Skeletal muscle tissue (tissue), 5 donors: ENCODE results near the gene UROS. TPM values are rescaled to one million over a fixed set of nuclear protein-coding genes. Genes with fewer than 3 reads are reported as not detected.

Experiments used
- H3K27ac ChIP-seq: one replicate; pipeline ENCODE4 v1.7.0; 2013; ENCODE audit warnings: mild to moderate bottlenecking, low read depth, low read length, inconsistent platforms
- H3K27me3 ChIP-seq, 3 donors: one replicate each; pipeline ENCODE4 v1.7.0; 2013; ENCODE audit warnings: low read length in 3 of 3; ENCODE audit not compliant: control insufficient read depth in 3 of 3, insufficient read depth in 3 of 3
- H3K36me3 ChIP-seq, 3 donors: one replicate each; pipeline ENCODE4 v1.7.0; 2013; ENCODE audit warnings: low read length in 3 of 3; ENCODE audit not compliant: control insufficient read depth in 3 of 3, insufficient read depth in 3 of 3
- H3K4me1 ChIP-seq, 3 donors: one replicate each; pipeline ENCODE4 v1.7.0; 2013; ENCODE audit warnings: low read length in 3 of 3, mild to moderate bottlenecking in 3 of 3; ENCODE audit not compliant: control insufficient read depth in 3 of 3, insufficient read depth in 3 of 3
- H3K4me3 ChIP-seq, 3 donors: one replicate each; pipeline ENCODE4 v1.7.0; 2013; ENCODE audit warnings: low read length in 3 of 3
- H3K9ac ChIP-seq, 3 donors: one replicate each; pipeline ENCODE4 v1.7.0; 2013; ENCODE audit warnings: low read length in 3 of 3, mild to moderate bottlenecking in 3 of 3, moderate library complexity in 2 of 3, low read depth in 1 of 3
- H3K9me3 ChIP-seq, 3 donors: one replicate each; pipeline ENCODE4 v1.7.0; 2013; ENCODE audit warnings: low read length in 3 of 3; ENCODE audit not compliant: control insufficient read depth in 3 of 3
- small RNA-seq: library from RNA; depleted of rRNA; stranded (forward); fragments of <200 nt; gene quantifications from one replicate; pipeline ENCODE3, GENCODE V24; 2014
- total RNA-seq: library from RNA; depleted of rRNA; stranded (reverse); fragments of >200 nt; gene quantifications from one replicate; pipeline ENCODE4 v1.2.3, GENCODE V29; 2014
- donor health status: Osteomylitis.

UROS gene
- total RNA-seq, 1 donor from 2014 or later = 56.4 TPM

DNA sequence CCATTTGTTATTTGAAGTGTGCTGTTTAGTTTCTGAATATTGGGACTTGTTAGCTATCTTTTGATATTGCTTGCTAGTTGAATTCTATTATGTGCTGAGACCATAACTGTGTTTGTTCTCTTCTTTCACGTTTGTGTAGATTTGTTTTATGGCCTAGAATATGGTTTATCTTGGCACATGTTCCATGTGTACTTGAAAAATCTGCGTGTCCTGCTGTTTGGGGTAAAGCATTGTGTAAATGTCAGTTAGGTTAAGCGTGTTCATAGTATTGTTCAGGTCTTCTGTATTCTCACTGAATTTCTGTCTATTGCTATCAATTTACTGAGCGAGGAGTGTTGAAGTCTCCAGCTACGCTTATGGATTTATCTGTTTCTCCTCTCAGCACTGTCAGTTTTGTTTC, 66.9 kb downstream of the UROS start:
- H3K4me1 ChIP-seq = no peaks in the 10 kb centered on the region
- H3K27ac ChIP-seq = no peak overlapping the region
- no peak overlapping the region for H3K4me3 ChIP-seq
- H3K27me3 ChIP-seq = no peaks in the 10 kb centered on the region
- H3K9ac ChIP-seq = no peak overlapping the region
- H3K36me3 ChIP-seq = peaks cover 25 to 61% (median 56%) of the 10 kb centered on the region in 3 donors
- H3K9me3 ChIP-seq = no peaks in the 10 kb centered on the region

DNA sequence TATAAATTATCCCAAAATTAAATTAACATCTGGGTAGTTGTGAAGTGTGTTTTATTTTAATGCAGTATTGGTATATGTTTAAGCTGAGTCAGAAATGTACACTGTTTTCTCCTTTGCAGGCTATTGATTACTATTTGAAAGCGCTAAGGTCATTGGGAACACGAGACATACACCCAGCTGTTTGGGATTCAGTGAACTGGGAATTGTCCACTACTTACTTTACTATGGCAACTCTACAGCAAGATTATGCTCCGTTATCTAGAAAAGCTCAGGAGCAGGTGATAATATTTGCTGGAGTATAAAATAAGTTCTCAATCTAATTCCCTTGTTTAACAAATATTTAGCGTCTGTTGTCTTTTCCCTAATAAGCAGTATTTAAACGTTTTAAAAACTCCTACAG, 75.6 kb downstream of the UROS start:
- Histone ChIP-seq H3K4me3 (no peak overlapping the region), H3K4me1 (no peaks in the 10 kb centered on the region), H3K9ac (no peak overlapping the region)

DNA sequence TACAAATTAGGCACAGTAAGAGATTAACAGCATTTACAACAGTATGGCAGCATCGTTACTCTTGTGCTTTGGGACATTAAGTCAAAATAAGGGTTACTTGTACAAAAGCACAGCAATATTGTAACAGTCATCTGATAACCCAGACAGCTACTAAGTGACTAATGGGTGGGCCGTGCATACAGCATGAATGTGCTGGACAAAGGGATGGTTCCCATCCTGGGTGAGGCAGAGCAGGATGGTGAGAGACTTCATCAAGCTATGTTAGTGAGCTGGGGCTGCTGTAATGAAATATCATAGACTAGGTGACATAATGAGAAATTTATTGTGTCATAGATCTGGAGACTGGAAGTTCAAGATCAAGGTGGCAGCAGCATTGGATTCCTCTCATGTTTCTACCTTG, 78.1 kb downstream of the UROS start:
- H3K36me3 ChIP-seq = peaks cover 48 to 81% (median 68%) of the 10 kb centered on the region in 3 donors

More for the DNA sequence above, 75.6 kb downstream of the UROS start:
- Histone ChIP-seq H3K36me3 (peaks cover 40 to 81% (median 71%) of the 10 kb centered on the region in 3 donors), H3K9me3 (no peaks in the 10 kb centered on the region), H3K27me3 (no peaks in the 10 kb centered on the region), H3K27ac (no peak overlapping the region)

DNA sequence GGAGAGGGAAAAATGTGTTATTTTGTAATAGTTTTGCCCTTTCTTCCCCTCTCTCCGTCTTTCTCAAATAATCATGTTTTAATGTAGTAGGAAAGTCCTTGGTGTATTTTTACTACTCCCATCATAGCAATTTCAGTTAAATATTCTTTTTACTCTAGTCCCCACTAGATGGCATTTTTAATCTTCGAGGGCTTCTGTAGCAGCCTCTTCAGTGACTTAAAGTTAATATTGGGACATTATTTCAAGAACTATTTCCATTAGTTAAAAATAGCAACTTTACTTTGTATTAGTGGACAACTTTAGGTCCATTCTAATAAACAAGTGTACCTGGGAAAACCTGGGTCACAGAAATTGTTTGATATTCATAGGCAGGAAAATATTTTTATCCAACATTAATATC, 80.6 kb downstream of the UROS start:
- peaks cover 44 to 84% (median 78%) of the 10 kb centered on the region in 3 donors for H3K36me3 ChIP-seq

More for the DNA sequence above, 78.1 kb downstream of the UROS start:
- Histone ChIP-seq H3K9me3 (no peaks in the 10 kb centered on the region), H3K27ac (no peak overlapping the region), H3K4me1 (no peaks in the 10 kb centered on the region), H3K27me3 (no peaks in the 10 kb centered on the region), H3K9ac (no peak overlapping the region), H3K4me3 (no peak overlapping the region)

DNA sequence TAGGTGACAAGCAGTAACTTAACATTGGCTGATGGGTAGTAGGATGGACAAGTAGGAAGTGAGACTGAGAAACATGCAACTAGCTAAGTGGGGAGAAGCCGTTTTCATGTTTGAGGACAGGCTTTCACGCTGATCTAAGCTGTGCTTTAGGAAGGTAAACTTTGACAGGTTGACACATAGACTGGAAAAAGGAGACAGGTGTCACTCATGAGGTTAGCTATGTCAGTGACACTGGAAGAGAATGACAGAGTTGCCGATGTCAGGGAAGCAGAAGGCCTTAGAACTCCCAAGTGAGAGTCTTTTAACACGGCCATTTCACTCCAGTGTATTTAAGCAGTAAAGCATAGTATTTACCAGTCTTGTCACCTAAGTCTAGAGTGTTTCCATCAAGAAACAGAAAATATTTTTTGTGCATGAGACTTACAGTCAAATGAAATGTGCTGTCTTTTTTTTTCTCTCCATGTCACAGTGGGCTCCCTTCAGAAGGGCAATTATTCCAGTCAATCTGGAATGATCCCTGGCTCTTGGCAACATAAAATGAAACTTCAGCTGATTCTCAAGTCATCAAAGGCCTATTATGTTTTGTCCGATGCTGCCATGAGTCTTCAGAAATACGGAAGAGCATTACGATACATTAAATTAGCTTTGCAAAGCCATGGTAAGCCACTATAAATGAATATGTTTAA, 82.9 kb downstream of the UROS start:
- peaks cover 47 to 86% (median 80%) of the 10 kb centered on the region in 3 donors for H3K36me3 ChIP-seq
- no peak overlapping the region for H3K9ac ChIP-seq
- H3K27me3 ChIP-seq = no peaks in the 10 kb centered on the region
- no peak overlapping the region for H3K27ac ChIP-seq
- no peak overlapping the region for H3K4me3 ChIP-seq
- no peaks in the 10 kb centered on the region for H3K9me3 ChIP-seq
- H3K4me1 ChIP-seq = no peaks in the 10 kb centered on the region

More for the DNA sequence above, 80.6 kb downstream of the UROS start:
- no peaks in the 10 kb centered on the region for H3K27me3 ChIP-seq
- H3K4me3 ChIP-seq = no peak overlapping the region
- no peaks in the 10 kb centered on the region for H3K9me3 ChIP-seq
- no peak overlapping the region for H3K27ac ChIP-seq
- H3K9ac ChIP-seq = no peak overlapping the region
- no peaks in the 10 kb centered on the region for H3K4me1 ChIP-seq

Small RNA genes lying within 50 kb of the gene (small RNA-seq; reads per million reads assigned to genes)
- gene MIR4484 (not detected), gene RF00017 (not detected)

Other genes starting within 250 kb of the UROS start
- not detected for gene TEX36, start 140.1 kb downstream of the UROS start, total RNA-seq
- gene EDRF1, start 103.5 kb downstream of the UROS start, total RNA-seq = 22.4 TPM
- gene MMP21, start 47.4 kb downstream of the UROS start, total RNA-seq = under 0.01 TPM
- 27.1 TPM for gene BCCIP, start 288 bp upstream of the UROS start, total RNA-seq
- gene DHX32, start 58.0 kb upstream of the UROS start, total RNA-seq = 21.9 TPM
- gene FANK1, start 73.3 kb upstream of the UROS start, total RNA-seq = not detected